GM13976 (cell line): ENCODE results near the gene C1QB.

ENCODE experiments used
- DNase-seq: peaks from one replicate; pipeline ENCODE4 v3.0.0; 2012; ENCODE audit warnings: low spot score
- CTCF ChIP-seq: IDR thresholded peaks from 2 replicates; pipeline ENCODE4 v1.5.1; 2012; ENCODE audit warnings: borderline replicate concordance, mild to moderate bottlenecking; ENCODE audit not compliant: insufficient read depth; ENCODE audit errors: extremely low read depth, missing control alignments, control extremely low read depth
- in situ Hi-C: fragments of 300-500 bp; cut with MboI; formaldehyde crosslinking; loops from one replicate; pipeline ENCODE4 v1.12.0; 2022; ENCODE audit warnings: low sequenced_read_pairs, mixed read lengths, inconsistent platforms; ENCODE audit not compliant: unreplicated experiment

The C1QB gene

GRCh38 chr1:22619798-22620197 is 33.2 kb upstream of the C1QB start:
- in situ Hi-C loops = no loop called here
- no peak for DNase-seq
- no peak for TF ChIP-seq CTCF

GRCh38 chr1:22621761-22622160 is 31.3 kb upstream of the C1QB start:
- no peak for DNase-seq
- in situ Hi-C loops = no loop called here
- TF ChIP-seq CTCF = no peak

DNA sequence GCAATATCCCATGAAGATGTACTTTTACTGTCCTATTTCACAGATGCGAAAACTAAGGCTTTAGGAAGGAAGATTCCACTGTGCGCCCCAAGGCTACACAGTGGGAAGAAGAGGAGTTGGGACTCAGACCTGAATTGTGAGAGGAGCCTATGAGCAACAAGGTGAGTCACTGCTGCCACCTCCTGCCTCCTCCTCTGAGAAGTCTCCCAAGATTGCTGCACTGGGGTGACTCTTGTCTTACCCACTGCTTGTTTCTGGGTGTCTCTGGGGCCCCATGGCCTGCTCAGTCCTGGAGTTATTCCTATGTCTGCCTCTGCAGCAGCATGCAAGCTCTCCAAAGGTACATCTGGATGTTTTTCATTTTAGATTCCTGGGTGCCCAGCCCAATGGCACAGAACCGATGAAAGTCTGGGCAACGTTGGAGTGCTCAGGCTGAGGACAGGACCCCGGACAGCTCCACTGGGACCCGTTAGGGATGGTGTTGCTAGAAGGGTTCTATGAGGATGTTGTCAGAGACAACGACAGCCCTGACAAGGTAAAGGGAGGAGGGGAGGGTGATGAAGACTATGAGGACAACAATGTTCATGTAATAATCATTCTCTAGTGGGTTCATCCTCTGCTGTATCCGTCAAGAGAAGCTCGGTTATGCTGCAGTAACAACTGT is 27.6 kb upstream of the C1QB start:
- in situ Hi-C loops = loop anchor here (25.0 kb wide), 1 partner anchor 488 kb away; the partner anchor contains the start of gene WNT4
- no peak for DNase-seq
- TF ChIP-seq CTCF = no peak

DNA sequence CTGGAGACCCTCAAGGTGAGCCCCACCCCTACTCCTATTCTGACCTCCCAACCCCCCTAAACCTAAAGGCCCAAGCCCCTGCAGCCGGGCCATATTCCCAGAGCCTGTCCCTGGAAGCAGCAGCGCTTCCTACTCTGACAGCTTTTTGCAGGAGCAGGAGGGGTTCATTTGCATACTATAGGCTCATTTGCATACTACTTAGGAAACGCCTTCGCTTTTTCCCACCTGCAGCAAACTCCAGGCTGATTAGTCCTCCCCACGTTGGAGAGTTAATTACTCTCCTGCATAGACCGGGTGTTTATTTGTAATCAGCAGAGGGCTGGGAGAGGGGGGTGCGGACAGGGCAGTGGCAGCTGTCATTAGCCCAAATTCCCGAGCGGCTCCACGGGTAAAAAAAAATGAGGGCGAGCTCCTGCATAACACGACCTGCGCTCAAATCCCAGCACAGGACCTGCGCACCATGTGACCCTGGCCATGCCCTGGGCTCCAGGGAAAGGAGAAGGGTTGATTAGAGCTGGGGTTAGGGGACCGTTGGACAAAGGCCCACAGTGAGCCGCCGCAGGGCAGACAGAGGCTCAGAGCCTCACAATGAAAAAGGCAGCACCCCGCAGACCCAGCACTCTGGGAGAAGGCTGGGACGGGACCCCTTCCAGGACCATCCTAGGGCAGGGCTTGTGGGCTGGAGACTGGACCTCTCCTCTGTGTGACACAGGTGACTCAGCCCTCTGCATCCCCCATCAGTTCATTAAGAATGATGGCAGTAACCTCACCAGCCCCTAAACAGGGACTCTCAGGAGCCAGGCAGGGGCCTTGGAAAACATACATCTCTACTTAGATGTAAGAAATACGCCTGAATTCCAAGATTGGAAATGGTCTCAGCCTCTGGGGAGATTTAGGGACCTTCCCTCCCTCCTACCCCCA is 26.5 kb upstream of the C1QB start:
- in situ Hi-C loops = loop anchor here (25.0 kb wide), 1 partner anchor 489 kb away; the partner anchor contains the start of gene WNT4
- no peak for DNase-seq
- TF ChIP-seq CTCF = no peak

DNA sequence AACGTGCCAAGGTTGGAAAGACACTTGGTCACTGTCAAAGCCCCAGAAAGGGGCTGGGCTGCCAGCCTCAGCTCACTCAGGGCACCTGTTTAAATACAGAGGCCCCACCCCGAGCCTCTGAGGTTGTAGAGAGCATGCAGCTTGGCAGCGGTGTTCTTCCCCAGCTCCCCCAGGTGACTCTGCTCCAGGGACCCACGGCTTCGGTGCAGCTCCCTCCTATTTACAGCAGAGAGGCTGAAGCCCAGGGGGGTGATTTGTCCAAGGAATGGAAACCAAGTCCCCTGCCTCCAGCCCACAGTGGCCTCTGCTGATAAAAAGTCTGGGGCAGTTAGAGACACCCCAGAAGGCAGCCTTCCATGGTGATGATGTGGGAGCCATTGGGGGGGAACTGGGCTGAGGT is 25.7 kb upstream of the C1QB start:
- DNase-seq = no peak
- in situ Hi-C loops = loop anchor here (25.0 kb wide), 1 partner anchor 490 kb away; the partner anchor contains the start of gene WNT4
- no peak for TF ChIP-seq CTCF

DNA sequence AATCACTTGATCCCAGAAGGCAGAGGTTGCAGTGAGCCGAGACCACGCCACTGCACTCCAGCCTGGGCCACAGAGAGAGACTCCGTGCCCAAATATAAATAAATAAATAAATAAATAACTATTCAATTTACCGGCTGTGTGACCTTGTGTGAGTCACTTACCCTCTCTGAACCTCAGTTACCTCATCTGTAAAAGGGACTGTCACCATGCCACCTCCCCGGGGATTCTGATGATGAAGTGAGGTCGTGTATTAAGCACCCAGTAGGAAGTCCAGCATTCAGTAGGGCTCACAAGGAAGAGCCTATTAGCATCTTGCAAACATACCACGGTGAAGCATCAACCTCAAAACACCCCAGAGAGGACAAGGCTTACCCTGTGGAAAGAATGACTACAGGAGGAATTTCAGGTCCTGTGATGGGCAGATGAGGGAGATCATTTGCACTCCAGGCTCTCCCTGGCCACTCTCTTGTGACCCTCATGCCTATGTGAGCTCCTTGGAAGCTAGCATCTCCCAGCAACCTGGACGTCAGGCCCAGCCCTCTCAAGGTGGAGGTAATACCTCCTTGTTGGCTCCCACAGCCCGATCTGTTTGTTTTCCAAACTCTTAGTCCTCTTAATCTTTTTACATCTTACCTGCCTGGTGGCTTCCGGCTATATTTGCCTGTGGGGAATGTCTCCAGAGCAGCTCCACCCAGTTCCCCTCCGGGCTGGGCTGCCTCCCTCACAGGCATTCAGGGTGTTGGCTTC is 24.2 kb upstream of the C1QB start:
- no peak for DNase-seq
- TF ChIP-seq CTCF = no peak
- in situ Hi-C loops = loop anchor here (25.0 kb wide), 1 partner anchor 492 kb away; the partner anchor contains the start of gene WNT4
